Sigmoid colon (tissue), 7 donors: ENCODE results near the gene ARHGEF9. TPM values are rescaled to one million over a fixed set of nuclear protein-coding genes. Genes with fewer than 3 reads are reported as not detected.

Experiments
- DNase-seq: peaks from one replicate; pipeline ENCODE4 v3.0.0-alpha.2; 2019
- H3K27ac ChIP-seq, 4 donors: fragments of 200-600 bp; sonication (generic); one replicate each; pipeline ENCODE4 v1.5.1; 2016 to 2019; ENCODE audit warnings: mild to moderate bottlenecking in 1 of 4
- H3K27me3 ChIP-seq, 3 donors: fragments of 200-600 bp; sonication (generic); one replicate each; pipeline ENCODE4 v1.5.1; 2019; ENCODE audit warnings: mild to moderate bottlenecking in 1 of 3
- H3K36me3 ChIP-seq, 4 donors: fragments of 200-600 bp; sonication (generic); one replicate each; pipeline ENCODE4 v1.5.1; 2016 to 2019
- H3K4me1 ChIP-seq, 4 donors: fragments of 200-600 bp; sonication (generic); one replicate each; pipeline ENCODE4 v1.5.1; 2017 to 2019
- H3K4me3 ChIP-seq, 4 donors: fragments of 200-600 bp; sonication (generic); one replicate each; pipeline ENCODE4 v1.5.1; 2017 to 2019; ENCODE audit warnings: mild to moderate bottlenecking in 2 of 4, moderate library complexity in 1 of 4
- H3K9me3 ChIP-seq, 4 donors: fragments of 200-600 bp in 3 of 4; sonication (generic) in 3 of 4; one replicate each; pipeline versions ENCODE4 v1.5.1 to v1.6.1; 2013 to 2019
- EP300 ChIP-seq, 4 donors: sonication (generic); formaldehyde crosslinking; IDR thresholded peaks; one replicate each; pipeline ENCODE4 v1.6.1; 2017; ENCODE audit warnings: antibody characterized with exemption in 4 of 4
- POLR2A ChIP-seq, 2 donors: fragments of 450-650 bp; IDR thresholded peaks; one replicate each; pipeline ENCODE4 v1.6.1; 2016; ENCODE audit warnings: antibody characterized with exemption in 2 of 2, mild to moderate bottlenecking in 2 of 2, moderate library complexity in 2 of 2
- POLR2AphosphoS5 ChIP-seq, 4 donors: sonication (generic); formaldehyde crosslinking; IDR thresholded peaks; one replicate each; pipeline ENCODE4 v1.6.1; 2017; ENCODE audit warnings: antibody characterized with exemption in 4 of 4
- WGBS, 2 donors: extraction: QIAGEN DNeasy Blood & Tissue Kit; methylation state at CpG; one replicate each; pipeline ENCODE4 v1.1.7; 2013; 5-methylcytosine and 5-hydroxymethylcytosine counted together
- intact Hi-C: fragments of 100-400 bp; cut with DNase I; formaldehyde crosslinking; loops from one replicate; pipeline ENCODE4 v1.15.1; 2023
- polyA plus RNA-seq, 3 donors: library from polyadenylated mRNA; stranded (reverse); fragments of 200-250 nt; gene quantifications; one replicate each; pipeline ENCODE4 v1.2.3, GENCODE V29; 2013
- total RNA-seq, 4 donors: library from RNA; depleted of rRNA; stranded (reverse); fragments of >200 nt; gene quantifications; one replicate each; pipeline ENCODE4 v1.1.0, GENCODE V29; 2016
- TF ChIP-seq, protein P1 (sequence below), 4 experiments: fragments of 450-650 bp in 3 of 4; fragments of 200-600 bp in 1 of 4; IDR thresholded peaks; one replicate each; pipeline ENCODE4 v1.5.1; 2016 to 2019; ENCODE audit warnings: antibody characterized with exemption in 4 of 4, mild to moderate bottlenecking in 3 of 4, moderate library complexity in 2 of 4
- donor health status: healthy with polysubstance abuse.
- donor health status: Bipolar disorder and iron deficiency.
- donor health status: healthy.

Gene ARHGEF9
- total and polyA plus RNA-seq, 7 donors, result 7.6 to 46.8 (median 28.8) TPM

DNA sequence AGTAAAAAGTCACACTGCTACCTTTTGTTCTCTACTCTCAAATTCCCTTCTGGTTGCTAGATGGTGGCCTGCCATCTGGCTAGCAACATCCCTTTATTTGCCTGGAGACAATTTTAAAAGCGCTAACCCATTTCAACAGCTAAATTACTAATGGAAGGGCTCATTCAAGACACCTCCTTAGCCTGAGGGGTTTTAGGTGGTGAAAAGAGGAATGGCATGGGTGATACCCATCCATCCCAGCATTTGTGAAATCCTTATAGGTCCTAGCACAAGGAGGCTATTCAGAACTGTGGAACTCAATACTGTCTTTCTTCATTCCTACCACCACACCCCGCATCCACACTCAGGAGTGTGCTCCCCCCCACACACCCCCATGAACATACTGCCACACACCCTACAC, 33.5 kb downstream of the ARHGEF9 start:
- TF ChIP-seq POLR2AphosphoS5 (IDR thresholded peaks at IDR 0.05) (no peak), EP300 (IDR thresholded peaks at IDR 0.05) (no peak), POLR2A (IDR thresholded peaks at IDR 0.05) (no peak)
- TF ChIP-seq, protein P1, sequence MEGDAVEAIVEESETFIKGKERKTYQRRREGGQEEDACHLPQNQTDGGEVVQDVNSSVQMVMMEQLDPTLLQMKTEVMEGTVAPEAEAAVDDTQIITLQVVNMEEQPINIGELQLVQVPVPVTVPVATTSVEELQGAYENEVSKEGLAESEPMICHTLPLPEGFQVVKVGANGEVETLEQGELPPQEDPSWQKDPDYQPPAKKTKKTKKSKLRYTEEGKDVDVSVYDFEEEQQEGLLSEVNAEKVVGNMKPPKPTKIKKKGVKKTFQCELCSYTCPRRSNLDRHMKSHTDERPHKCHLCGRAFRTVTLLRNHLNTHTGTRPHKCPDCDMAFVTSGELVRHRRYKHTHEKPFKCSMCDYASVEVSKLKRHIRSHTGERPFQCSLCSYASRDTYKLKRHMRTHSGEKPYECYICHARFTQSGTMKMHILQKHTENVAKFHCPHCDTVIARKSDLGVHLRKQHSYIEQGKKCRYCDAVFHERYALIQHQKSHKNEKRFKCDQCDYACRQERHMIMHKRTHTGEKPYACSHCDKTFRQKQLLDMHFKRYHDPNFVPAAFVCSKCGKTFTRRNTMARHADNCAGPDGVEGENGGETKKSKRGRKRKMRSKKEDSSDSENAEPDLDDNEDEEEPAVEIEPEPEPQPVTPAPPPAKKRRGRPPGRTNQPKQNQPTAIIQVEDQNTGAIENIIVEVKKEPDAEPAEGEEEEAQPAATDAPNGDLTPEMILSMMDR (IDR thresholded peaks at IDR 0.05), result no peak
- Histone ChIP-seq H3K27me3 (no peaks in the 10 kb centered on the region), H3K4me1 (peaks cover 0 to 48% (median 22%) of the 10 kb centered on the region in 4 donors), H3K36me3 (no peaks in the 10 kb centered on the region), H3K4me3 (no peak overlapping the region), H3K9me3 (no peaks in the 10 kb centered on the region), H3K27ac (no peak overlapping the region)
- 68 to 93% methylated on average over 2 of the region's 2 CpGs for WGBS, 2 donors
- intact Hi-C loops, result loop anchor here (10.0 kb wide), 1 partner anchor 453 kb away; the partner anchor contains the start of gene AMER1
- DNase-seq, result no peak

DNA sequence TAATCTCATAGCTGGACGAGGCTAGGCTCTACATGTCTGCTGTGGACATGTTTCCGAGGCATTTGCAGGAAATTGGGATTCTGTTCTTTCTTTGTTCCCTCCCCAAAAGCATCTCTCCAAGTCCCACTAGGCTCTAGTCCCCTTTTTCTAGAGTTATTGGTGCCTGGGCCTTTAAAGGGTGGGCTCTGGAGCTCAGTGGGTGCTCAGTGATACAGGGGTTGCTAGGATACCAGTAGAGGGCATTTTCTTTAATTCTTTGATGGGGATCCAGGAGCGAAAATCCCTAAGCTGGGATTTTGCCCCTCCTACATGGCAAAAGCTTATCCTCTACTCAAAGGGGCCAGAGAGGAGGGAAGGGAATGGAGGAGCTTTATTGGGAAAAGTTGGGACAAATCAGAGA, 34.2 kb downstream of the ARHGEF9 start:
- Histone ChIP-seq H3K27me3 (no peaks in the 10 kb centered on the region), H3K27ac (peak overlapping the region in 1 of 4 donors; percentile 20), H3K36me3 (no peaks in the 10 kb centered on the region), H3K4me3 (no peak overlapping the region), H3K9me3 (no peaks in the 10 kb centered on the region), H3K4me1 (peaks cover 0 to 48% (median 22%) of the 10 kb centered on the region in 4 donors)
- TF ChIP-seq POLR2A (IDR thresholded peaks at IDR 0.05), result no peak
- no peak for TF ChIP-seq EP300 (IDR thresholded peaks at IDR 0.05)
- no peak for TF ChIP-seq POLR2AphosphoS5 (IDR thresholded peaks at IDR 0.05)
- TF ChIP-seq, protein P1 (IDR thresholded peaks at IDR 0.05), result no peak
- intact Hi-C loops, result loop anchor here (10.0 kb wide), 1 partner anchor 454 kb away; the partner anchor contains the start of gene AMER1
- WGBS, 2 donors, result 68 to 87% methylated on average over 3 of the region's 3 CpGs
- DNase-seq, result no peak

DNA sequence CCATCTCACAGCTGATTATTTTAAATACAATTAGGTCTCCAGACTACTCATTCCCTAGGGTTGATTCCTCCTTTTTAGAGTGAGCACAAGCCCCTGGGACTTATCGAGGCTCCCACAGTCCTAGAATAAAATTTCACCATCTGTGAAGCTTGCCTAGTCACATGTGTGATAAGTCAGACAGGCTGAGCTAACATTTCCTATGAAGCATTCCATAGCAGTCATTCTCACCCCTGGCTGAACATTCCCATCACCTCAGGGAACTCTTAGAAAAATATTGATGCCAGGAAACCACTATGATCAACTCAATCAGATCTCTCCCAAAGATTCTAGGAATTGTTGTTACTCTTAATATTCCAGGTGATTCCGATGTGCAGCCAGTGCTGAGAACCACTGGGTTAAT, 37.7 kb downstream of the ARHGEF9 start:
- Histone ChIP-seq H3K4me1 (peaks cover 0 to 38% (median 18%) of the 10 kb centered on the region in 4 donors), H3K27ac (no peak overlapping the region), H3K36me3 (no peaks in the 10 kb centered on the region), H3K27me3 (no peaks in the 10 kb centered on the region), H3K9me3 (no peaks in the 10 kb centered on the region), H3K4me3 (no peak overlapping the region)
- TF ChIP-seq POLR2AphosphoS5 (IDR thresholded peaks at IDR 0.05) (no peak), POLR2A (IDR thresholded peaks at IDR 0.05) (no peak), EP300 (IDR thresholded peaks at IDR 0.05) (no peak)
- TF ChIP-seq, protein P1 (IDR thresholded peaks at IDR 0.05), result no peak
- no peak for DNase-seq
- WGBS, 2 donors, result 85 to 90% methylated on average over 2 of the region's 2 CpGs
- intact Hi-C loops, result no loop called here

DNA sequence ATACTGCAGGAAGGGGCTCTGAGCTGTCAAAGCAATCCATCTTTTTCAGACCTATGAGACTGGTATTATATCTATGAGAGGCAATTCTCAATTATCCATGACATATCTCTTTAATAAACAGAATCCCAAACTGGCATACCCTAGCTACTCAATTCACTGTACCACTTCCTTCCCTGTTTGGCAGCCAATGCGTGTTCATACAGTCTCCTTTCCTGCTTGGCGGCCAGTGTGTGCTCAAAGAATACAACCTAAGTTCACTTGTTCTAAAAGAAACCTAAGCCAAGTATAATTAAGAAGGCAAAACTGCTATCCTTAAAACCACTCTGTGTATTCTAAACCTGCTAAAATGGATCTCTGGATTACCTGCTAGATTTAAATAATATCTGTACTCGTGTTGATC, 38.3 kb downstream of the ARHGEF9 start:
- no peaks in the 10 kb centered on the region for H3K9me3 ChIP-seq
- H3K27ac ChIP-seq, result no peak overlapping the region
- intact Hi-C loops, result no loop called here
- 65 to 85% methylated on average over 3 of the region's 3 CpGs for WGBS, 2 donors
- no peak overlapping the region for H3K4me3 ChIP-seq
- no peaks in the 10 kb centered on the region for H3K27me3 ChIP-seq
- no peaks in the 10 kb centered on the region for H3K36me3 ChIP-seq
- TF ChIP-seq, protein P1 (IDR thresholded peaks at IDR 0.05), result no peak
- no peak for TF ChIP-seq POLR2A (IDR thresholded peaks at IDR 0.05)
- TF ChIP-seq POLR2AphosphoS5 (IDR thresholded peaks at IDR 0.05), result no peak
- TF ChIP-seq EP300 (IDR thresholded peaks at IDR 0.05), result no peak
- peaks cover 0 to 31% (median 15%) of the 10 kb centered on the region in 4 donors for H3K4me1 ChIP-seq
- DNase-seq, result no peak

DNA sequence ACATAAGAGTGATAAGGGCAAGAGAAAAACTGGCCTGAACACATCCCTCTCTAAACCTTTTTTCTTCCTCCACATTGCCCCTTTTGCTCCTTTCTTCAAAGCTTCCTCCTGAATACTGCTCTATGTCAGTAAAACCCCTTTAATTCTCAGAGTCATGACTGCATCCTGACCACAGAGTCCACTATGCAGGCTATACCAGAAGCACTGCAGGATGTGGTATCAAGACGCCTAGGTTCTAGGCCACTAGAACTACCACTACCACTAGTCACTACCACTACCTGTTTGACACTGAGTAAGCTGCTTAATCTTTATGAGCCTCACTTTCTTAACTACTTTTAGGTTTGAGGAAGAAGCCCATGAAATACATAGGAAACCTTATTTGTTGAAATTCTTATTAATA, 38.7 kb downstream of the ARHGEF9 start:
- 49 to 90% methylated on average over 1 of the region's 1 CpG for WGBS, 2 donors
- peaks cover 0 to 28% (median 13%) of the 10 kb centered on the region in 4 donors for H3K4me1 ChIP-seq
- DNase-seq, result no peak
- H3K9me3 ChIP-seq, result no peaks in the 10 kb centered on the region
- no peaks in the 10 kb centered on the region for H3K36me3 ChIP-seq
- H3K27me3 ChIP-seq, result no peaks in the 10 kb centered on the region
- no peak overlapping the region for H3K27ac ChIP-seq
- intact Hi-C loops, result no loop called here
- TF ChIP-seq, protein P1 (IDR thresholded peaks at IDR 0.05), result no peak
- TF ChIP-seq POLR2A (IDR thresholded peaks at IDR 0.05), result no peak
- TF ChIP-seq EP300 (IDR thresholded peaks at IDR 0.05), result no peak
- no peak for TF ChIP-seq POLR2AphosphoS5 (IDR thresholded peaks at IDR 0.05)
- H3K4me3 ChIP-seq, result no peak overlapping the region
